Muscle layer of duodenum (tissue), 2 donors: ENCODE results near the gene PDZD7.

Source experiments
- H3K27ac ChIP-seq: one replicate; pipeline ENCODE4 v1.7.0; 2013; ENCODE audit warnings: mild to moderate bottlenecking, low read length
- H3K27me3 ChIP-seq: one replicate; pipeline ENCODE4 v1.7.0; 2013; ENCODE audit warnings: low read depth, mild to moderate bottlenecking, control low read depth, low read length
- H3K36me3 ChIP-seq, 2 donors: one replicate each; pipeline ENCODE4 v1.7.0; 2013; ENCODE audit warnings: low read length in 2 of 2, control low read depth in 1 of 2, mild to moderate bottlenecking in 1 of 2; ENCODE audit not compliant: insufficient read depth in 2 of 2, control insufficient read depth in 1 of 2
- H3K4me1 ChIP-seq, 2 donors: one replicate each; pipeline ENCODE4 v1.7.0; 2013; ENCODE audit warnings: low read length in 2 of 2, mild to moderate bottlenecking in 2 of 2, control low read depth in 1 of 2, moderate library complexity in 1 of 2; ENCODE audit not compliant: insufficient read depth in 2 of 2, control insufficient read depth in 1 of 2
- H3K4me3 ChIP-seq, 2 donors: one replicate each; pipeline ENCODE4 v1.7.0; 2013; ENCODE audit warnings: low read length in 2 of 2, low read depth in 1 of 2, mild to moderate bottlenecking in 1 of 2
- H3K9me3 ChIP-seq, 2 donors: one replicate each; pipeline ENCODE4 v1.7.0; 2013; ENCODE audit warnings: low read length in 2 of 2, control low read depth in 1 of 2, mild to moderate bottlenecking in 1 of 2; ENCODE audit not compliant: control insufficient read depth in 1 of 2
- donor health status: healthy.

The PDZD7 gene

DNA sequence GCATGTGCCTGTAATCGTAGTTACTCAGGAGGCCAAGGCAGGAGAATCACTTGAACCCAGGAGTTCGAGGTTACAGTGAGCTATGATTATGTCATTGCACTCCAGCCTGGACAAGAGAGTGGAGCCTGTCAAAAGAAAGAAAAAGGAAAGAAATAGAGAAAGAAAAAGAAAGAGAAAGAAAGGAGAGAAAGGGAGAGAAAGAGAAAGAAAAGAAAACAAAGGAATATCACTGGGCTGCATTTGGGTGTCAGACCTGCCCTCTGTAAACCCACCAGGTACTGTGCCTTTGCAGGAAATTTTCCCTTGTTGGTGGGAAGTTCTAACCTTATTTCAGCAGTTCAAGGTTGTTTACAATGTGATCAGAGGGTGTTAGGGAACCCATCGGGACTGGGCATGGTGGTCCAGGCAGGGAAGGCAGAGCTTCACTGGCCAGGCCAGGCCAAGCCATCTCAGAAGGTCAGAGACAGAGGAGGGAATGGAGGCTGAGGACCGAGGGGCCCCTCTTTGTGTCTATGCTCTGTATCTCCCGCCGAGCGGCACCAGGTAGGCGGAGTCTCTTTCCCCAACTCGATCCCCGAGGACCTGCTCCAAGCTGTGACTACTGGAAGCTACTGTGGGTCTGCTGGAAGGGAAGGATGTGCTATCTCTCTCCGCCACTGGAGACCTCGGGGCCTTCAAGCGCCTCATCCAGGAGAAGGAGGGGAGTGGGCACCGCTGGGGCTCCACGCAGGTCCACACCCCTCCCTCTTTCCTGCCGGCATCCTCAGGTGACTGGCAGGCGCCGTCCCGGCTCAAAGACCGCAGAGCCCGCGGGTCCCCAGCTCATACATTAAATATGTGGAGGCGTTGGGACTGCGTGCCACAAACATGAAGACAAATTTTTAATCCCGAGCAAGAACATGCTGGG lies 15.7 kb upstream of the PDZD7 start:
- no peak overlapping the region for H3K4me3 ChIP-seq
- H3K4me1 ChIP-seq: peaks cover 13 to 20% of the 10 kb centered on the region in 2 donors
- H3K27ac ChIP-seq: no peak overlapping the region
- peaks cover 44% of the 10 kb centered on the region for H3K27me3 ChIP-seq
- peaks cover 0 to 3% of the 10 kb centered on the region in 2 donors for H3K36me3 ChIP-seq
- no peaks in the 10 kb centered on the region for H3K9me3 ChIP-seq

DNA sequence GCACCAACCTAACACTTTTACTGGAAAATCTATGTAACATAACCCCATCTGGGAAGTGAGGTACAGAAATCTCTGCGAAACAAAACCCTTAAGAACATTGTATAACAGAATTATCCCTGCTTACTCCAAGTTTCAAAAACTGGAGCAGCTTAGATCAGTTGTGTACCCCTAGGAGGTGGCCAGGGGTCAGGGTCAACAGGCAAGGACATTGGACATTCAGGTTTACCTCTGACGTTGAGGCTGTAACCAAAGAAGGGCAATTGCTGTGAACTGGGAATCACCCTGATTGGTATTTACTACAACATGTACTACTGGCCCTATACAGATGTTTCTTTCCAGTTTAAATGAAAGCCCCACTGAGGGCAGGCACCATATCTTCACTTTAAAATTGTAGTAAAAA lies 13.2 kb upstream of the PDZD7 start:
- Histone ChIP-seq H3K27ac (no peak overlapping the region), H3K27me3 (peaks cover 25% of the 10 kb centered on the region)

DNA sequence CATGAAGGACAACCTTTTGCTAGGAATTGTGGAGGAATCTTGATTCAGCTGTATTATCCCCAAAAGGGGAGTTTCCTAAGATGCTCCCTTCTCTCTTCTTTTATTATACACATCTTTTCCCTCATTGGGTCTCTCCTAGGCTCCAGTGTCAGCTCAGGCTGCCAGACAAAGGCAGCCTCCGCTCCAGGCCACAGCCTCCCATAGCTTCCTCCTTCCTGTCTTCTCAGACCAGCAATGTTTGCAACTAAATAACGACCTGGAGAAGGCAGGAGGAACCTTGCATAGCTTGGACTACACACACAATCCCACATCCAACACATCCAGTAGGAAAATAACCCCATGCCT lies 12.4 kb upstream of the PDZD7 start:
- H3K4me3 ChIP-seq: peak overlapping the region; percentile 53 to 77

More for the DNA sequence above, 13.2 kb upstream of the PDZD7 start:
- peaks cover 13% of the 10 kb centered on the region in 2 donors for H3K4me1 ChIP-seq
- H3K36me3 ChIP-seq: peaks cover 9 to 10% of the 10 kb centered on the region in 2 donors
- no peak overlapping the region for H3K4me3 ChIP-seq
- H3K9me3 ChIP-seq: no peaks in the 10 kb centered on the region

GRCh38 chr10:101042667-101043362 lies 11.9 kb upstream of the PDZD7 start:
- peaks cover 13% of the 10 kb centered on the region in 2 donors for H3K4me1 ChIP-seq
- H3K36me3 ChIP-seq: peaks cover 18 to 20% of the 10 kb centered on the region in 2 donors
- peak overlapping the region; percentile 53 to 77 for H3K4me3 ChIP-seq
- H3K27ac ChIP-seq: peak overlapping the region; percentile 90
- no peaks in the 10 kb centered on the region for H3K9me3 ChIP-seq
- H3K27me3 ChIP-seq: peaks cover 13% of the 10 kb centered on the region

More for the DNA sequence above, 12.4 kb upstream of the PDZD7 start:
- Histone ChIP-seq H3K36me3 (peaks cover 13 to 16% of the 10 kb centered on the region in 2 donors), H3K27me3 (peaks cover 18% of the 10 kb centered on the region), H3K27ac (peak overlapping the region; percentile 90), H3K4me1 (peaks cover 13% of the 10 kb centered on the region in 2 donors), H3K9me3 (no peaks in the 10 kb centered on the region)

GRCh38 chr10:101042118-101042517 lies 11.2 kb upstream of the PDZD7 start:
- H3K27me3 ChIP-seq: peaks cover 6% of the 10 kb centered on the region
- H3K36me3 ChIP-seq: peaks cover 25 to 27% of the 10 kb centered on the region in 2 donors
- H3K4me1 ChIP-seq: peaks cover 13% of the 10 kb centered on the region in 2 donors
- H3K9me3 ChIP-seq: no peaks in the 10 kb centered on the region
- peak overlapping the region; percentile 53 to 77 for H3K4me3 ChIP-seq
- peak overlapping the region; percentile 90 for H3K27ac ChIP-seq

- Histone ChIP-seq H3K4me1 (peaks cover 13% of the 10 kb centered on the region in 2 donors), H3K36me3 (peaks cover 33 to 34% of the 10 kb centered on the region in 2 donors), H3K9me3 (no peaks in the 10 kb centered on the region), H3K4me3 (no peak overlapping the region), H3K27me3 (peaks cover under 1% of the 10 kb centered on the region), H3K27ac (no peak overlapping the region)
Measured at GRCh38 chr10:101041252-101041761, 10.4 kb upstream of the PDZD7 start.

DNA sequence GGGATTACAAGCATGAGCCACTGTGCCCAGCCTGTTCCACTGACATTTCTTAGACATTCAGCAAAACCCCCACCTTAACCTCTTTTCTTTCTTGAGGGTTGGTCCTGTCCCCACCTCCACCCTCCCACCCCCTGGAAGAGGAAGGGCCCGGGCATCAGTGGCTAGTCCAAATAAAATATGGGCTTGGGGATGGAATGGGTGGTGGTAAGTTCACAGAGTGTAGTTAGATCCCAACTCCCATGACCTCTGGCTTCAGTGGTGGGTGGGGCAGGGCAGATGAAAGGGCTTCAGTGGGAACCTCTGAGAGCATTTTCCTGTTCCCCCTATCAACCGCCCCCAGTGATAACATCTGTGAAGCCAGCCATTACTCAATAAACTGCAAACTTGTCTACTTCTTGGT lies 9.9 kb upstream of the PDZD7 start:
- Histone ChIP-seq H3K27ac (no peak overlapping the region), H3K9me3 (no peaks in the 10 kb centered on the region), H3K4me3 (no peak overlapping the region)

DNA sequence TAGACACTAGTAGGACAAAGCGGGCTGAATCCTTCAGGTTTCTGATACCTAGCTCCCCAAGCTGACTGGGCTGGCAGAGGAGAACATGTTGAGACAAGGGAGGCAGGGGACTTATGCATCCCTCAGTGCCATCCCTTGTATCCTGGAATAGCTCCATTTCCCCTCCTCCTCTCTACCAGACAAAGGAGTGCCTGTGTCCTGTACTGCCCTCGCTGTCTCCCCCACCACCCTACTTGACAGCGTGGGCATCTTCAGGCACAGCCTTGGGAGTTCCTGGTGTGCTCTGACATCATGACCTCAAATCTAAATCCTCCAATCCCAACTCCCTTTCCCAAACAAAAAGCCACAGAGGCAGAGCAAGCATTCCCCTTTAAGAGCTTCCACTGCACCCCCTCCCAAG lies 9.1 kb upstream of the PDZD7 start:
- Histone ChIP-seq H3K4me3 (no peak overlapping the region), H3K36me3 (peaks cover 46 to 47% of the 10 kb centered on the region in 2 donors), H3K9me3 (no peaks in the 10 kb centered on the region), H3K4me1 (peaks cover 13% of the 10 kb centered on the region in 2 donors), H3K27me3 (no peaks in the 10 kb centered on the region), H3K27ac (no peak overlapping the region)

More for the DNA sequence above, 9.9 kb upstream of the PDZD7 start:
- Histone ChIP-seq H3K4me1 (peaks cover 13% of the 10 kb centered on the region in 2 donors), H3K27me3 (no peaks in the 10 kb centered on the region), H3K36me3 (peaks cover 38 to 39% of the 10 kb centered on the region in 2 donors)

- peaks cover 50 to 51% of the 10 kb centered on the region in 2 donors for H3K36me3 ChIP-seq
- peaks cover 11% of the 10 kb centered on the region in 2 donors for H3K4me1 ChIP-seq
- no peak overlapping the region for H3K4me3 ChIP-seq
- H3K27ac ChIP-seq: no peak overlapping the region
- no peaks in the 10 kb centered on the region for H3K9me3 ChIP-seq
- H3K27me3 ChIP-seq: no peaks in the 10 kb centered on the region
Measured at GRCh38 chr10:101038484-101038883, 7.6 kb upstream of the PDZD7 start.

GRCh38 chr10:101036726-101037125 lies 5.8 kb upstream of the PDZD7 start:
- H3K9me3 ChIP-seq: no peaks in the 10 kb centered on the region
- no peak overlapping the region for H3K27ac ChIP-seq
- no peak overlapping the region for H3K4me3 ChIP-seq
- no peaks in the 10 kb centered on the region for H3K27me3 ChIP-seq
- peaks cover 51% of the 10 kb centered on the region in 2 donors for H3K36me3 ChIP-seq
- peaks cover 0 to 13% of the 10 kb centered on the region in 2 donors for H3K4me1 ChIP-seq
